Activated CD8-positive, alpha-beta memory T cell treated with anti-CD3 and anti-CD28 coated beads, Interleukin-2, amount 50 U/mL, for 24 hours (primary cell): ENCODE measurements around the gene TMEM182.

ENCODE experiments used
- DNase-seq: peaks from one replicate; pipeline ENCODE4 v3.0.0-alpha.2; 2020; ENCODE audit errors: extremely low read depth

Gene TMEM182

DNA sequence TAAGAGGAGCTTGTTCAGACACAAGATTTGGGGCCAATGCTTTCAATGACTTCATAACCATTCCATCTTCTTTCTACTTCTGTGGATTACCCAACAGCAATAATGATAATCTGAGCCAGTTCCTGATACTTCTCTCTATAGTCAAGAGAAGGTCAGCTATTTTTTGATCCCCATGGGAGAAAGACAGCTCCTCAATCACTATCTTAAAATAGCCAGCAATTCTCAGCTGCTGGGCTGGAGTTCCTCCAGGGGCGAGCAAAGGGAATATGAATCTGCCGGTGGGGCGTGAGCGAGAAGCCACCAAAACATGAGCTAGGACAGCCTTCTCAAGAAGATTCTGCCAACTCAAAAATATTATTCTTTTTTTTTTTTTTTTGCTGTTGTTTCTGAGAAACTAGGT is at the start of gene TMEM182:
Gene TMEM182, plus strand, starts transcription at position 269 of the 400 bp plus-strand sequence. CDS start 187 bp downstream, outside the sequence.
- DNase-seq, result no peak

GRCh38 chr2:102717308-102718018 is 44.4 kb upstream of the TMEM182 start:
- DNase-seq, result no peak

DNA sequence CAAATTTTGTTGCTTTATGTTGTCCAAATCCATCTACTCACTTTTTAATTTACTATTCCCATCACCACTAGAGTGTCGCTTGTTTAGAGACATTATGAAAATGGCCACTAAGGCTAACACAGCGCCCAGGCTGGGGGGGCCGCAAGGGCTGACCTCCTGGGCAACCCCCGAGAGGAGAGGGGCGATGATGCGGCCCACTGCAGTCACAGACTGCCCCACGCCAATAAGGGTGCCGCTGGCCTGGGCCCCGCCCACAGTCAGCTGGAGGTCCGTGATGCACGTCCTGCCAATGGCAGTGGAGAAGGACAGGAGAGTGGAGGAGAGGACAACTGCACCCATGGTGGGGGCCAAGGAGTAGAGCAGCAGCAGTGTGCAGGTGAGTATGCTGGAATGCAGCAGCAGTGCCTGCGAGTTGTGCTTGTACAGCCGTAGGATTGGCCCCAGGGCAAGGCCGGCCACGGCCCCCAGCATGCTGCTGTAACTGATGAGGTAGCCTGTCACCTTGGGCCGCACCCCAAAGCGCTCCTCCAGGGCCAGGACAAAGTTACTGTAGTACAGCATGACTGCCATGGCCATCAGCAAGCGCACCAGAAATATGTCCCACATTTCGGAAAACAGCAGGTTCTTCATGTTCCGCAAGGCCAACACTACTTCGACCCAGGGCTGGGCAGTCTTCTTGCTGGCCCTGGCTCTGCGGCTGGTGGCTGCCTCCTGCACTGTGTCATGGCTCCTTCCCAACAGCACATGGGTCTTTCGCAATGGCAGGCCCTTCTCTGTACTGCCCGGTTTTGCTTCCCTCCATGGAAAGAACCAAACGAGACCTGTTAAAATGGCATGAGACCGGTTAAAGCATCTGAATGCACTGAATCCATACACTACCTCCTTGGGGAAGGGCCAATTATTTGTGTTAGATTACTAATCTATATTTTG is 43.2 kb upstream of the TMEM182 start:
- no peak for DNase-seq

DNA sequence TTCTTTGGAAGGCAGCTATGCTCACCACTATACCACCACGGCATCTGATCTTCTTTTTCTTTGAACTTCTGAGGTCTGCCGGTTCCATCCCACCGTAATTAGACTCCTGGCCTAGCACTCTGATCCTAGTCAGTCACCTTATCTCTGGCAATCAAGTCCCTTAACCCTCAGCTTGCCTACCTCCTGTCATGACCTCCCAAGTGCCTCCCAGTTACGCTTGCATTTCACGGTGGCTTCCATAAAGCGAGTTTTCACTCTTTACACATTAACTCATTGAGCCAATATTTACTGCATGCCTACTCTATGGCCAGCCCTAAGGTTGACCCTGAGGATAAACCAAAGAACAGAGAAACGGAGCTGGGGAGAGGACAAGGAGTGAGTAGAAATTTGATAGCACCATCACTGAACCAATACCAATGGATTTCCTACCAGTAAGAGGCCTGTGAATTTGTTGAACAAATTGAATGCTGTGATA is 37.8 kb upstream of the TMEM182 start:
- no peak for DNase-seq

- no peak for DNase-seq
Observed at GRCh38 chr2:102724553-102724952, 37.3 kb upstream of the TMEM182 start.

DNA sequence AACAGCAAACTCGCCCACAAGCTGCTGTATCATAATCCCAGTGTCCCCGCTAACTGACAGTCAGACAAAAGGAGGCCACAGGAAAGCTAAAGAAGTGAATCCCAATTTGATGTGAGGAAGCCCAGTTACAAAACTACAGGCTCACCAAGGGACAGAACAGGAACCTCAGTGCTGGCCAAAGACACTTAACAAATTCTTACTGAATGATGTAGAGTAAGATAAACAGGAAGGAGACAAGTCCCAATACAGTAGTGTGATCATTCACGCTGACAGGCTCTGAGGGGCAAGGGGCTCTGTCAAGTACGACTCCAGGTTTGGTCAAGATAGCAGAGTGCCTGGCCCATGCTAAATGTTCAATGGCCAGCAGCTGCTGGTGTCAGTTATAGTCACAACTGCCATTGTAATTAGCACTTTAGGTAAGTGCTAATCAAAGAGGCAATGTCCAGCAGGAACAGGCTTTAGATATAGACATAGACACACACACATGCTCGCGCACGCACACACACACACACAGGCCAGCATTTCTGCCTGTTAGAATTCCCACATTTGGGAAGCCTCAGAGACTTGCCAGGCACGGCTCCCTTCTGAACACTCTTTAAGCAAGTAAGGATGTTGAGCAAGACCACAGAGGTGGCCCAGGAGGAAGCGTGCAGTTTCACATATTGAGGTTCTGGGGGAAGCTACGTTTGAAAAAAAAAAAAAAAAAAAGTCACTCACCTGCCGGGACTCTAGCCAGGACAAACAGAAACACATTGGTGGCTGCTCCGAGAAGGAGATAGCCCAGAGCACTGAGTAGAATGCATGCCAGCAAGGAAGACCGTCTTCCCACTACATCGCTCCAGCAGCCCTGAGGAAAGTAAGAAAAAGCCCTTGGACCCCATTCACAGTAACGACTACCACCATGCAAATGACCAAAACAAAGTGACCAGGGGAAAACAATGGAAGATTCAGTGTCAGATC is 35.4 kb upstream of the TMEM182 start:
- DNase-seq, result no peak

- no peak for DNase-seq
Observed at GRCh38 chr2:102735416-102736109, 26.3 kb upstream of the TMEM182 start.

- DNase-seq, result no peak
Observed at GRCh38 chr2:102736110-102736409, 25.8 kb upstream of the TMEM182 start.

DNA sequence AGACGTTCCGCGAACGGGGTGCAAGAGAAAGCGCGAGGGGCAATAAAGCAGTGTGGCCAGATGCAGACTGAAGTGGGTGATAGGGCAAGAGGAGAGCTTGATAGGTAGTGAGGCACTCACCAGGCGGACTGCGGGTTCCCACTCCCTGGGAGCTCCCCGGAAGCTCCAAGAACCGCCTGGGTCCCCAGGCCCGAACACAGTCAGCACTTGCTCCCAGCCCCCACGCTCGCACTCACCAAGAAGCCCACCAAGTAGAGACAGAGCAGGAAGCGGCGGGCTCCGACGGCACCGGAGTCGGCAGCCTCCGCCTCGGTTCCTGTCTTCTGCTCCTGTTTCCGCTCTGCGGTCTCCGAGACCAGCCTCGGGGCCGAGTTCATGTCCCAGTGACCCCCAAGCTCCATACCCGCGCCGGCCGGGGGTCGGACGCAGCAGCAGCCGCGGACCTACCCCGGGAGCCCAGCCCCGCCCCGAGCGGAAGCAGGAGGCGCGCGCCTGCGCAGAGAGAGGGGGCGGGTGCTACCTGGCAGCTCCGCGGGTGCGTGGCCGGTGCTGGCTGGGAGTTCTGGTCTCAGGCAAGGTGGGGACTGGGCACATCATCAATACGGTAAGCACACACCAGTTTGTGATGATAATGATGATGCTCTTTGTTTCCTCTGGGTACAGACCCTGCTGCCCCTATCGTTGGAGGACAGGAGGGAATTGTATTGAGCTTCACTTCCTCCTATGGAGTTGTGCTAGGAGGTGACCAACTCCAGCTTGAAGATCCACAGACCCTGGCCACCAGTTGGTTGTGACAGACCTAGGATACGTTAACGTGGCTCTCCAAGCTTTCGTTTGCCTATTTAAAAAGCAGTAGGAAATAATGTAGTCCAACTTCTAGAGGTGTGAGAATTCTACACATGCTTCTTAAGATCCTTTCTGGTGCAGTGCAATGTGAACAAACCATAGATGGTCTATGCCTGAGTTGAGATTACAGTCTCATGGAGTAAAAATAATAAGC is 25.1 kb upstream of the TMEM182 start:
- DNase-seq, result peak; percentile 61

- DNase-seq, result no peak
Observed at GRCh38 chr2:102737431-102737830, 24.4 kb upstream of the TMEM182 start.

DNA sequence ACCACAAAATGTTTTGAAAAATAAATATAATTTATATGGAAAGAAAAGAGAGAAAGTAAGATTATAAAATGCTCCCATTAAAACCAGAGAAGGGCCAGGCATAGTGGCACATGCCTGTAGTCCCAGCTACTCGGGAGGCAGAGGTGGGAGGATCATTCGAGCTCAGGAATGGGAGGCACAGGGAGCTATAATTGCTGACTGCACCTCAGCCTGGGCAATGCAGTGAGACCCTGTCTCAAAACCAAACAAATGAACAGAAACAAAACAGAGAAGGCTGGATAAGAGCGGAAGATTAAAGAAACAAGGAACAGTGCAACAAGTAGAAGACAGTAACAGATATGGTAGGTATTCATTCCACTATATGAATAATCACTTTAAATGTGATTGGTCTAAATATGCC is 18.6 kb upstream of the TMEM182 start:
- no peak for DNase-seq

DNA sequence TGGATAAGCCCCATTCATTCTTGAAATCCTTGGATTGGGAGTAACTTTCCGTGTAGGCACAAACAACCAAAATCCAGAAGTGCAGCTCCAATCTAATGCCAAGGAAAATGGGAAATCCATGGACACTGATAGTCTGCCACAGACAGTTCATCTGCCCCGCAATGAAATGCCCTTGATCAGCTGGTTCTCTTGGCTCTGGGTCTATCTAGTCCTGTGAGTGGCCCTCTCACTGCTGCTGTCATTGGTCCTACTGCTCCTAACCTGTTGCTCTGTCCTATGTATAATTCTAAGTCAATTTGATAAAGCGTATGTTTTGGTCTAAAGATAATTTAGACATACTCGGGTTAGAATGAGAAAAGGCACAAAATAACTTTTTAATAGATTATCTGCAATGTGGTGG is 13.7 kb upstream of the TMEM182 start:
- no peak for DNase-seq

- no peak for DNase-seq
Observed at GRCh38 chr2:102749938-102750337, 11.9 kb upstream of the TMEM182 start.

DNA sequence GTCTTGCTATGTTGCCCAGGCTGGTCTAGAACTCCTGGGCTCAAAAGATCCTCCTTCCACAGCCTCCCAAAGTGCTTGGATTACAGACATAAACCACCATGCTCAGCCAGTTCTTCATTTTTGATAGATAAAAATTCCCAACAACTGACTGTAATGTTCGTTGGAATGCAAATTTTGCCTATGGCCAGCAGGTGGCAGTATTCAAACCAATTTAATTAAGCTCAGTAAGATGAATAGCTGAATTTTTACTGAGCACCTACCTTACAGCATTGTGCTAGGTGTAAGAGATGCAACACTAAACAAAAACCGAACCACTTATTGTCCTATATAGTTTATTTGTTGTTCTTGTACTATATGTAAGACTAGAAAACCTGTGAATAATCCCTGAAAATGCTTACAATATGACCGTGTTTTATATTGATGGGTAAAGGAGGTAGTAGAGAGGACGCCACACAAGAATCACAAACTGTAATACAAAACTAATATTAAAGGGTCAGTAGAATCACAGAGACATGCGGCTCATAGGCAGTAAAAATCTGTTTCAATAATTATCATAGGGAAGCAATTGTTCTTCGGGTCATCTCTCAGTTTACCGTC is 8.2 kb upstream of the TMEM182 start:
- DNase-seq, result no peak

- no peak for DNase-seq
Observed at GRCh38 chr2:102754456-102755145, 7.2 kb upstream of the TMEM182 start.

DNA sequence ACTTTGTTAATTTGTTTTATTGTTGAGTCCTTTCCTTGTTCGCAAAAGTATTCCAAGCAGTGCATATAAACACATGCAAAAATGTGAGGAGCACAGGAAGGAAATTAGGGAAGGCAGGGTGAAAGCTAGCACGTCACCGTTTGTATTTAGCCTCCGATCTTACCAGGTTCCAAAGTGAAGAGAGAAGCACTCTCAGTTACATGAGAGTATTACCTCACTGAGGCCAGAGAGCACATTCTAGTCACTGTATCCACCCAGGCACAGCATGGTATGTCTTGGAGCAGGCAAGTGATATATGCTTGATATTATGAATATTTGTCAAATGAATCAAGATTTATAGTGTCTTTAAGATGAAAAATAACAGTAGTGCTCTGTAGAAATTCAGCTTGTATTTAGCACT is 6.5 kb upstream of the TMEM182 start:
- DNase-seq, result no peak

- DNase-seq, result no peak
Observed at GRCh38 chr2:102758439-102758838, 3.4 kb upstream of the TMEM182 start.

- no peak for DNase-seq
Observed at GRCh38 chr2:102764083-102764482, 2.3 kb downstream of the TMEM182 start.

DNA sequence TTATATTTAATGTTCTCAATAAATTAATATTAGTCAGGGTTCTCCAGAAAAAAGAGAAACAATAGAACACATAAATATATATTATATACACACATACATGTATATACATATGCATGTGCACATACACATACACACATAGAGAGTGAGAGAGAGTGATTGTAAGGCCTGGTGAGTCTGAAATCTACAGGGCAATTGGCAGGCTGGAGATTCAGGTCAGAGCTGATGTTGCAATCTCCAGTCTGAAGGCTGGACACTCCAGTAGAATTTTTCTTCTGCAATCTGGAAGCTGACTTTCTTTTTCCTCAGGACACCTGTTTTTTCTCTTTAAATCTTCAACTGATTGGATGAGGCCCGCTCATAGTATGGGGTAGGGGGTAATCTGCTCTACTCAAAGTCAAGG is 3.2 kb downstream of the TMEM182 start:
- no peak for DNase-seq
